Islet of Langerhans (tissue), 1 donor: ENCODE data around the gene ST6GALNAC1.
"Not testable (repeated sequence)": the region's sequence is repeated elsewhere in the genome, so short reads cannot be mapped to it uniquely, and the experiment has no call there.

Source experiments
- FAIRE-seq: peaks from one replicate; lab custom pipeline; 2011; peaks lifted over from hg19 to GRCh38; lab: Jason Lieb, UNC

Gene ST6GALNAC1

DNA sequence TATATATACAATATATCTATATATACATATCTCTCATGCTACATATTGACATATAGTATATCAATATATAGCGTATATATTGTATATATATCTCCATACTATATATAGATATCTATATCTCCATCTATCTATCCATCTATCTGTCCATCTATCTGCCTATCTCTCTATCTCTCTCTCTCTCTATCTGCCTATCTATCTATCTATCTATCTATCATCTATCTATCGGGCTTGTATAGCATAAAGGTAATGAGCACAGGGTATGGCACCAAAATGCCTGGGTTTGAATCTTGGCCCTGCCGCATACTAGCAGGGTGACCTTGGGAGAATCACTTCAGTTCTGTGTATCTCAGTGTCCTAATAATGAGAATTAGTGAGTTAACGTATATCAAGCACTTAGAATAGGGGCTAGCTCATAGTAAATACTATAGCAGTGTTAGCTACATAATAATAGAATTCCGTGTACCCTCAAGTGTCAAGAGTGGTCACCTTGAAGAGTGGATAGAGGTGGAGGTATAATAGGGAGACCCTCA is 1.5 kb downstream of the ST6GALNAC1 start:
- FAIRE-seq: no peak

DNA sequence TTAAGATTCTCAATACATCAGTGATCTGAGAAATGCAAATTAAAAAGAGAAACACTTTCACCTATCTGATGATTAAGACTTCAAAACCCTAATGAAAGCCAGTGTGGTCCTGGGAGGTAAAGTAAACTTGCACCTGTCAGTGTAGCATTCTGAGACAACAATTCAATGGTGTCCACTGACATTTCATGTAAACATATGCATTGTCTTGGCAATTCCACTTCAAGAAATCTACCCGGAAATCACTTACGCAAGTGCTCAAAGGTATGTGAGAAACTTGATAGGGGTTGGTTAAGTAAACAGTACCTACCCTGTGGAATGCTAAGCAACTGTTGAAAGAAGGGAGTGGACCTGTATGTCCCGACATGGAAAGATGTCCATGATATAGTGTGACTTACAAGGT is 2.1 kb downstream of the ST6GALNAC1 start:
- no peak for FAIRE-seq

DNA sequence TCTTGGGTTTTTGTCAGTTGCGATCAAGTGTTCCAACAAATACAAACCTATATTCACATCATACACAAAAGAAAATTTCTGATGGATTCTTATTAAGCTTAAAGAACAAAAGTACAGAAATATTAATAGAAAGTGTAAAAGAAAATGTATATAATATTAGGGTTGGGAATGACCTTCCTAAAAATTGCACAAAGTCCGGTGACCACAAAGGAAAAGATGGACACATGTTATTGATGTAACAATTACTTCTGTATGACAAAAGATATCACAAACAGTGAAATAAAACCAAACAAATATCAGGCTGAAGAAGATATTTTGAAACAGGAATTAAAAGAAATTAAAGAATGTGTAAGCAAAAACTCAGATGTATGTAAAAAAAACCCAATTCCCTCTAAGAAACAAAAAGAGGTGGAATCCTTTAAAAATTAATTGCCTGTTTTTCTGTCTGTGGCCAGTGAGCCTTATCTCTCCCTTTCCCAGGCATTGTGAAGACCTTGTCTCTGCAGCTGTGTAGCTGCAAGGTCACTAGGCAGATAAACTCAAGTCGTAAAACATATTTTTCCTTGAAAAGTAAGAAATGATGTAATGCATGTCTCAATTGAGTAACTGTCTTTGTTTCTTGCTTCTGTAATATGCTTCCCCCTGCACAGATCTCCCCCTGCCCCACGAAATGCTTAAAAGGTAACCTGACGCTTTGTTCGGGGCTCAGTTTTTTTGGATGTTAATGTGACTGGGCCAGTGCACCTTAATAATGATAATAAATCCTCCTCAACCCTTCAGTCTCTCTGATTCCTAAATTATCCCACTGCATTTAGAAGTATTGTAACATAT is 2.8 kb downstream of the ST6GALNAC1 start:
- FAIRE-seq: no peak

DNA sequence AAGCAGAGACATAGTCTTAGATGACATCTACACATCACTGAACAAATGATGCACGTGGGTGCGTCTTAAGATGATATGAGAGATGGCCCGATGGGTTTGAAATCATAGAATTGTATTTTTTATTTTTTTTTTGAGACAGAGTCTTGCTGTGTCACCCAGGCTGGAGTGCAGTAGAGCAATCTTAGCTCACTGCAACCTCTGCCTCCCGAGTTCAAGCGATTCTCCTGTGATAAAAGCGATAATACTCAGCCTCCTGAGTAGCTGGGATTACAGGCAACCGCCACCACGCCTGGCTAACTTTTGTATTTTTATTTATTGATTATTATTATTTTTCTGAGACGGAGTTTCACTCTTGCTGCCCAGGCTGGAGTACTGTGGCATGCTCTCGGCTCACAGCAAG is 5.3 kb downstream of the ST6GALNAC1 start:
- no peak for FAIRE-seq

DNA sequence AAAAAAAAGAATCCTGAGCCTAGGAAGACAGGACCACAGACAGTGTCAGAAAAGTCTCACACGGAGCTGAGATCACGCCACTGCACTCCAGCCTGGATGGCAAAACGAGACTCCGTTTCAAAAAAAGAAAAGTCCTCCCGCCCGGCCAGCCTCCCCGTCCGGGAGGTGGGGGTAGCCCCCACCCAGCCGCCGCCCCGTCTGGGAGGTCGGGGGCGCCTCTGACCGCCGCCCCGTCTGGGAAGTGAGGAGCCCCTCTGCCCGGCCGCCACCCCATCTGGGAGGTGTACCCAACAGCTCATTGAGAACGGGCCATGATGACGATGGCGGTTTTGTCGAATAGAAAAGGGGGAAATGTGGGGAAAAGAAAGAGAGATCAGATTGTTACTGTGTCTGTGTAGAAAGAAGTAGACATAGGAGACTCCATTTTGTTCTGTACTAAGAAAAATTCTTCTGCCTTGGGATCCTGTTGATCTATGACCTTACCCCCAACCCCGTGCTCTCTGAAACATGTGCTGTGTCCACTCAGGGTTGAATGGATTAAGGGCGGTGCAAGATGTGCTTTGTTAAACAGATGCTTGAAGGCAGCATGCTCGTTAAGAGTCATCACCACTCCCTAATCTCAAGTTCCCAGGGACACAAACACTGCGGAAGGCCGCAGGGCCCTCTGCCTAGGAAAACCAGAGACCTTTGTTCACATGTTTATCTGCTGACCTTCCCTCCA is 6.9 kb downstream of the ST6GALNAC1 start:
- not testable (repeated sequence) for FAIRE-seq

DNA sequence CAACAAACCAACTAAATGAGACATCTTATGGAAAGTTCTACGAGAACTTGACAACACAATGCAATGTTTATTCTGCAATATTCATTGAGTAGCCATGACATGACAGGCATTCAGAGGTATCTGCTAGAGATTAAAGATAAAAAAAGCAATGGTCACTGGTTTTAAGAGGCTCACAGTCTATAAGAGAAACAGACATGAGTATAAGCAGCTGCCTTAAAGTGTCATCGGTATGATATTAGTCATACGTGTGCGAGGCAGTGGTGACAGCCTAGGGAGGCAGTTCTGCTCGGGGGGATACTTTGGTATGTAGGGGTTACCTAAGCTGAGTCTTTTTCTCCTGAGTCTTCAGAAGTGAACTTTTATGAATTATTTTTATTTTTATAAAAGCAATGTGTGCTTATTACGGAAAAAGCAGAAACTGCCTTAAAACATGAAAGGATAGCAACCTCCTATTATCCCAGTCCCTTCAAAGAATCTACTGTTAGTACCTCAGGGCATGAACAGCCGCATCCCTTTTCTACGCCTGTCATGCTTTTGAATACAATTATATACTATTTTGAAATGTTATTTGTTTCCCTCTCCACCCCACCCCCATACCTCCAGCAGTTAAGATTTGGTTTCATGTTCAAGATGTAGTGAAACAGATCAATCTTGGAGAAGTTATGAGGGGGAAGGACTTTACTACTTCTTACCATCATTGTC is 7.7 kb downstream of the ST6GALNAC1 start:
- no peak for FAIRE-seq

DNA sequence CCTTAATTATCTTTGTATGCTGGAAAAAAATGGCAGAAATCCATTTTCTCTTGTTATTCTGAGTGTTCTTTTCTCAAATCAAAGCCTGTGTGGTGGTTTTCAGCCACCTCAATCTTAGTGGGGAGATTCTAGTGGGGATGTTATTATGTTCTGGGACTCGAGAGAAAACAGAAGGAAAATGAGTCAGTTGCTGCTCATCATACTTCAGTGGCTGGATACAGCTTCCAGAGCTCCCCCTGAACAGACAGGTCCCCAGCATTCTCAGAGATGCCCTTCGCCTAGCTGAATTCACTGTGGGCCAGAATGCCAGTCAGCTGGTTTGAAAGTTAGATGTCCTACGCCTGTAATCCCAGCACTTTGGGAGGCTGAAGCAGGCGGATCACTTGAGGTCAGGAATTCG is 8.5 kb downstream of the ST6GALNAC1 start:
- FAIRE-seq: no peak

DNA sequence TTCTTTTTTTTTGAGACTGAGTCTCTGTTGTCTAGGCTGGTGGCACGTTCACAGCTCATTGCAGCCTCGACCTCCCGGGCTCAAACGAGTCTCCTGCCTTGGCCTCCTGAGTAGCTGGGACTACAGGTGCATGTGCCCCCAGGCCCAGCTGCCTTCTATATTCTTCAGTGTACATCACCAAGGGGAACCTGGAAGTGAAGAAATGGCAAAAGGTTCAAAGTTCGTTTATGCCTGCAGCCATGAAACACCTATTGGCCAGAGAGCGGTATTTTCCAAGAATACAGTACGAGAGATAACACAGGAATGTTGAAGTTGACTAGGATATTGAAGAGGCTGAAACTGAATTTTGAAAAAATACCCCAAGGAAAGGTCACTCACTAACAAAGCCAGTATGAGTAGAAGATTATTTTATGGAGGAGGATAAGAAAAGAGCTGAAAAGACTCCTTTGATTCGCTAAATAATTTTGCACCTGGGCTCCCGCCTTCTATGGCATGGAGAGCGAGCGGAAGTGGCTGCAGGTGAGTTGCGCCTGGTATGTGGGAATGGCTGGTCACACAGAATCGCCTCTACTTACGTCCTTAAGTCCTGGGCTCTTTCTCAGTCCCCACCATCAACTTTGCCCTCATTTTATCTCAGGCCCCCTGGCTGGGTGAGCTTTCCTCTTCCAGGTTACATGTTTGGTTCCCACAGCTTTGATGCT is 9.8 kb downstream of the ST6GALNAC1 start:
- no peak for FAIRE-seq

DNA sequence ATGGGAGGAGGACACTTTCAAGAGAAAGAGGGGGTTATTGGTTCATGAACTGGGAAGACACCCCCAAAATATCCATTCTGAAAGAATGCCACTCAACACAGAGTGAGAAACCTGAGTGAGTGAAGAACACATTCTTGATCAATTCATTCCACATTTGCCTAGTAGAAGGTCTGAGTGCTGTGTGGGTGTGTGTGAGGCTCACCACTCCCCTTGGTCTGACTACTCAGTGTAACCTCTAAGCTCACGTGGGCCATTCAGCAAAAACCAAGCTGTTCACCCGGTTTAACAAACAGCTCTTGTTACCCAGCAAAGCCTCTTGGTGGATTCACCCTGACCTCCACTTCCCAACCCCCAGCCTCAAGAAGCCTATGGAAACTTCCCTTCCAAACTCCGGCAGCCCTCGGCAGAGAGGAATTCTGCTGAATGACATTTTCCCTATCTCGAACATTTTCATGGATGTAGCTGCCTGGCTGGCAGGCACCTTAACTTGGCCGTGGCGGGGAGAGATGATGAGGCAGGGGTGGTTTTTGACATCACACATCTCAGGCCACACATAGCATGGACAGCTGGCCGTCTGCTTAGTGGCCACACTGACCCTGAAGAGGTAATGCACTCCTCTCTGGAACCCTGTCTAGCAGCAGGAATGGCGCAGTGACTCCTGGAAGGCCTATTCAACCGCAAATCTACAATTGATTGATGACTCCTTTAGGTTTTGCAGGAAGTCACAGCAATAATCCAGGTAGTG is 11.6 kb downstream of the ST6GALNAC1 start:
- no peak for FAIRE-seq

DNA sequence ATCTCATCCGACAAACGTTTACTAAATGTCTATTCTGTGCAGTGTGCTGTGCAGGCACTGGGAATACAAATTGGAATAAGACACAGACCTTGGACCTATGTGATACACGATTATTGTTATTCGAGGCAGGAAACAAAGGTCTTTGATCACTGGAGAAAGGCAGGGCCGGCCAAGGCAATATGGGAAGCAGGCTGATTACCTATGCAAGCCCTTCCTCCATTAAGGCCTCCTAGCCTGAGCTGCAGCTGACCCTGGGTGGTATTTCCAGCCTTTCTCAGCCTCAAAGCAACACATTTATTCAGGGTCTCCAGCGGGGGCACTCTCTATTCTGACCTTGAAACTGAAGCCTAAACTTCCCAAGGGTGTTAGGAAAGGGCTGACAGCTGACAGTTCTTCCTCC is 13.4 kb downstream of the ST6GALNAC1 start:
- no peak for FAIRE-seq

DNA sequence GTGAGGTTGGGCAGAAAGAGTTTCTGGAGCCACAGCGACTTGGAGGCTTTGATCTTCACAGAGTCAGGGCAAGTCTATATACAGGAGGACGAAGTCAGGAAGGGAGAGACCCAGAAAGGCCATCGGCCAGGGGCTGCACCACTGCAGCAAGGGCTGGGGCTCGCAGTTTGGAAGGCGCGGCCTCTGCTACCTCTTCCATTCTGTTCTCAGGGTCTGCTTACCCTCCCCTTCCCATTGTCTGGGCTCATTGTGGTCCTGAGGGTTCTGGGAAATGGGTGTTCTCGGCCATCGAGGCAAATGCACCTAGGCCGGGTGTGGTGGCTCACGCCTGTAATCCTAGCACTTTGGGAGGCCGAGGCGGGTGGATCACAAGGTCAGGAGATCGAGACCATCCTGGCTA is 16.0 kb downstream of the ST6GALNAC1 start:
- no peak for FAIRE-seq

DNA sequence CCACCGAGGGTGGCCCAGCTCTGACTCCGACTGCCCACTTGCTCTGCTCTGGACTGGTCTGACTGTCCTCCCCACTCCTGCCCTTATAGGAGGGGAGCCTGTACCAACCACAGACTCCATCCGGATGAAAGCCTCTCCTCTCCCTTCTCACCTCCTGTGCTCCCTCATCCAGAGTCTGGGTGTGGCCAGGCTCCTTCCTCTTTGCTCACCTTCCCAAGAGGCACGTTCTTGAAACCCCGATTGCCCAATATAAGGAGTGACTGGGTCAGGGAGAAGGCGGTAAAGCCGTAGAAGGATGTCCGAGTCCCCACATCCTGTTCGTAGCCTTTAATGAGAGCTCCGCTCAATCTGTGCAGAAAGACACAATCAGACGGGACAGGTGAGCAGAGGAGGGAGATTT is 17.1 kb downstream of the ST6GALNAC1 start:
- no peak for FAIRE-seq

DNA sequence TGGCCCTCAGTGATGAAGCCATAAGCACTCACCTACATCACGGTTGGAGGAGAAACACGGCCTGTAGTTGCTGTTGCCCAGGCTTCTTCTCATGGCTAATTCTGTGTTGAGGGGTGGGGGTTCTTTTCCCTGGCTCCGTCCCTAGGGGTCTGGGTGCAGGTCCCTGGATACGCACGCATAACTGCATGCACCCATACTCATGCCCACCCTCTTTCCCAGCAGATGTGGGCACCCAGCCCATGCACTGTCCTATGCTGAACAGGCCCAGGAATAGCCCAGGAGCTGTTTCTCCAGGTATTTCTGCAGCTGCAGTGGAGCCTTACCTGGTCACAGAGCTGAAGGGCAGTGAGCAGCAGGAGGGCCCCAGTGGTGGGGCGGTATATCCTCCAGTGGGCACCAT is 18.1 kb downstream of the ST6GALNAC1 start:
- FAIRE-seq: no peak

DNA sequence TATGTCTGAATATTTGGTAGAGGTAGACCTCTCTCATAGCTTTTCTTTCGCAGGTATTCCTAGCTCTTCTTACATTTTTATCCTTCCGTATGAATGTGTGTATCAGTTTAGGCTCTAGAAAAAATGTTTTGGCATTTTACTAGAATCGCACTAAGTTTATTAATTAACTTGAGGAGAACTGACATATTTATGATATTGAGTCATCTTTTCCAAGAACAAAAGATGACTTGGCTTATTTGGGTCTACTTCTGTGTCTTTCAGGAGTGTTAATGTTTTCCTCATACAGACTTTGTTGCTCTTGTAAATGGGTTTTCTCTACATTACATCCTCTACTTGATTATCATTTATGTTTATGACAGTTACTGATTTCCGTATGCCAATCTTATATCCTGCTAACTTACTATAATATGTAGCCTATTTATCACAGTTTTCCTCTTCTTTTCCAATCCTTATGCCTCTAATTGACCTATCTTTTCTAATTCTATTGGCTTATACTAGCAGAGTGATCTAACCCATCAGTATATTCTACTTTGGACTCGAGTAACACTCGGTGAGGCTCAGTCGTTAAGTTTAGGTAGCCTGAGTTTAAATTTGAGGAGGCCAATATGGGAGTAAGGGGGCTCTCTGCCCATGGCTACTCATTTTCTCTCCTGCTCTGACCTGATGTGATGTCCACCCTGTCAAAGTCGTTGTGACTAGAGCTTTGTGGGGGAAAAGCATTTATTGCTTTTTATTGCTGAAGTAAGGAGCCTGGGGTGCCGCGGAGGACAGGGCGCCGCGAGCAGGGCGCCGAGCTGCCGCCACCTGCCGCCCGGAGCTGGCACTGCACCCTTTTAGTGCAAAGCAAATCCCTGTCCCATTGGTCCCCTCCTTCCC is 20.0 kb downstream of the ST6GALNAC1 start:
- FAIRE-seq: no peak

DNA sequence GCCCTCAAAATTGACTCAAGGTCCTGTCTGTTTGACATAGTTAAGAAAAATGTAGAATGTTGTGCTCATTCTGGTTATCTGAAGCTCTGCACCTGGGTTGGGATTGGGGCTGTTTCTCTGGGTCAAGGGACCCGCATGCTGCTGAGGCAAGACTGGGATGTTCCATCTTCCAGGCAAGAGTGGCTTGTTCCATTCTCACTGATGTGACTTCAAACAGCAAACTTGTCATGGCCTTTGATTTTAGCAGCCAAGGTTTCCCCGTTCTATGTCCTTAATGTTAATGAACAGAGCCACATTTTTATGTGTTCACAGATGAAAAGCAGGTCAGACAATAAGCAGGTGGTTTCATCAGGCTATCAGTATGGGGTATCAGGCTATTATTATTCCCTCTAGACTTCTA is 25.7 kb downstream of the ST6GALNAC1 start:
- no peak for FAIRE-seq

DNA sequence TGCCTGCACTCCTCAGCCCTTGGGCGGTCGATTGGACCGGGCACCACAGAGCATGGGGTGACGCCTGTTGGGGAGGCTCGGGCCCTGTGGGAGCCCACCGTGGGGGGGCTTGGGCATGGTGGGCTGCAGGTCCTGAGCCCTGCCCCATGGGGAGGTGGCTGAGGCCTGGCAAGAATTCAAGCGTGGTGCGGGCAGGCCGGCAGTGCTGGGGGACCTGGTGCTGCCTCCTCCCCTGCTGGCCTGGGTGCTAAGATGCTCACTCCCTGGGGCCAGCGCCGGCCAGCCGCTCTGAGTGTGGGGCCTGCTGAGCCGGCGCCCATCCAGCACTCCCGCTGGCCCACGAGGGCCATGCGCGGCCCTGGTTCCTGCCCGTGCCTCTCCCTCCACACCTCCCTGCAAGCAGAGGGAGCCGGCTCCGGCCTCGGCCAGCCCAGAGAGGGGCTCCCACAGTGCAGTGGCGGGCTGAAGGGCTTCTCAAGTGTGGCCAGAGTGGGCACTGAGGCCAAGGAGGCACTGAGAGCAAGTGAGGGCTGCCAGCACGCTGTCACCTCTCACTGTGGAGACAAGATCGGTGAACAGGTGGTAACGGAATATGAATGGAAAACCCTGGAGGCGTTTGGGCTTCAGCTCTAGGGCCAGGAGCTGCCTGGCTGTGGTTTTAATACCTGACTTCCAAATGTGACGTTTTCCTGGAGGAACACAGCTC is 28.5 kb downstream of the ST6GALNAC1 start:
- FAIRE-seq: no peak

DNA sequence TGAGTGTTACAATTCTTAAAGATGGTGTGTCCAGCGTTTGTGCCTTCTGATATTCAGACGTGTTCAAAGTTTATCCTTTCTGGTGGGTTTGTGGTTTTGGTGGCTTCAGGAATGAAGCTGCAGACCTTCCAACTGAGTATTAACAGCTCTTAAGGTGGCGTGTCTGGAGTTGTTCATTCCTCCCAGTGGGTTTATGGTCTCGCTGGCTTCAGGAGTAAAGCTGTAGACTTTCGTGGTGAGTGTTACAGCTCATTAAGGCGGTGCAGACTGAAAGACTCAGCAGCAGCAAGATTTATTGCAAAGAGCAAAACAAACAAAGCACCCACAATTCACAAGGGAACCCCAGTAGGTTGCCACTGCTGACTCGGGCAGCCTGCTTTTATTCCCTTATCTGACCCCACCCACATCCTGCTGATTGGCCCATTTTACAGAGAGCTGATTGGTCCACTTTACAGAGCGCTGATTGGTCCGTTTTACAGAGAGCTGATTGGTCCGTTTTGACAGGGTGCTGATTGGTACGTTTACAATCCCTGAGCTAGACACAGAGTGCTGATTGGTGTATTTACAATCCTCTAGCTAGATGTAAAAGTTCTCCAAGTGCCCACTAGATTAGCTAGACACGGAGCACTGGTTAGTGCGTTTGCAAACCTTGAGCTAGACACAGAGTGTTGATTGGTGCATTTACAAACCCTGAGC is 29.3 kb downstream of the ST6GALNAC1 start:
- FAIRE-seq: not testable (repeated sequence)

DNA sequence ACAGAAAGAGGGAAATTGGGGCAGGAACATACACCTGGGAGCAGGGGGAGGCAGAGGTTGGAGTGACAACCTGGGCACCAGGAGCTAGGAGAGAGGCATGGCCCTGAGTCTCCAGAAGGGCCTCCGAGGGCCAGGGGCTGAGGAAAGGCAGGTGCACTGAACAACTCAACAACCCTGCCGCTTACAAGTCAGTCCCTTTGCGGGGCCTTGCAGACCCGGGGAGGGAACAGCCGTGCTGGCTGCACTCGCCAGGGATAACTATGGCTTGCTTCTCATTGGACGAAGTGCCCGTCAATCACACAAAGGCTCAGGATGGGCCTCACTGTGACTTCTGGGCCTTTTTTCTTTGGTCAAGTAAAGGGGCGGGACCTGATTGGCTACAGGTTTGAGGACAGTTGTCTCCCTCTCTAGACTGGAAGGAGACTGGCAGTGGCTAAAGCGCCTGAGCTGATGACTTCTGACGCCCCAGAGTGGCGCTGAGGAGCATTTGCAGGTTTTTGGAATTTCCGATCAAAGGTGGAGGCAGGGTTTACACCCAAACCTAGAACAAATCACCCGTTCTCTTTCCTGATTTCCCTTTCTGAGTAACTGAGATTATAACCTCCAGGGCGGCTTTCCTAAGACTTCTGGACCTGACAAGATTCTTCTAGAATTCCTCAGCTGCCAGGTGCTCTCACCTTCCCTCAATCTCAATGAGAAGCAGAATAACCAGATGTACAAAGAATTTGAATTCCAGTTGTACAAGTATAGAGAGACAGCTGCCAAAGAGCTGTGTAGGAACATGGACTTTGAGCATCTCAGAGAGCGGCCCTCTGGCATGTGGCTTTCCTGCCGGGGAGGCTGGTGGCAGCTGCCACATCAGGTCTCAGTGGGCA is 30.3 kb downstream of the ST6GALNAC1 start:
- FAIRE-seq: no peak
